Measurements from ENCODE around the gene BCKDK. TPM values are rescaled to one million over a fixed set of nuclear protein-coding genes. Genes with fewer than 3 reads are reported as not detected.

BCKDK gene
- total and polyA plus RNA-seq, 2 of the 13 experiments (the other 11 are each of a cell fraction or from before 2014, with no cell fraction given) = 24.9 to 42.6 TPM

- TF ChIP-seq MTERF4 (CRISPR knock-in tag; IDR thresholded peaks at IDR 0.05) (peak; percentile 99), ZNF441 (CRISPR knock-in tag; IDR thresholded peaks at IDR 0.05; ENCODE audit: borderline replicate concordance) (peak; percentile 40; the same call in 1 of the 2 replicates), NKX3-1 (CRISPR knock-in tag; IDR thresholded peaks at IDR 0.05) (no peak), ZNF567 (CRISPR knock-in tag; IDR thresholded peaks at IDR 0.05; ENCODE audit: borderline replicate concordance) (0 out of 2 replicates have a peak, but pooled peaks have one; percentile 18), ZNF143 (CRISPR knock-in tag; IDR thresholded peaks at IDR 0.05) (peak; percentile 99), HDAC2 (CRISPR knock-in tag; IDR thresholded peaks at IDR 0.05) (peak; percentile 65), SMAD9 (CRISPR knock-in tag; IDR thresholded peaks at IDR 0.05) (no peak), ADNP (CRISPR knock-in tag; IDR thresholded peaks at IDR 0.05) (no peak), DBP (CRISPR knock-in tag; IDR thresholded peaks at IDR 0.05; ENCODE audit: not compliant biosample characterization) (peak; percentile 69), ZNF550 (CRISPR knock-in tag; IDR thresholded peaks at IDR 0.05; ENCODE audit: borderline replicate concordance) (no peak), ZNF12 (CRISPR knock-in tag; IDR thresholded peaks at IDR 0.05) (no peak), RXRB (CRISPR knock-in tag; IDR thresholded peaks at IDR 0.05; ENCODE audit: borderline replicate concordance) (peak; percentile 52; the same call in 1 of the 2 replicates), HINFP (CRISPR knock-in tag; IDR thresholded peaks at IDR 0.05; ENCODE audit: low read depth) (peak; percentile 21; the same call in 1 of the 2 replicates), BCL3 (CRISPR knock-in tag; IDR thresholded peaks at IDR 0.05) (peak; percentile 77; the same call in 1 of the 2 replicates), ZSCAN22 (CRISPR knock-in tag; IDR thresholded peaks at IDR 0.05) (no peak), ZNF552 (CRISPR knock-in tag; IDR thresholded peaks at IDR 0.05; ENCODE audit: borderline replicate concordance) (0 out of 2 replicates have a peak, but pooled peaks have one; percentile 51), ZNF256 (CRISPR knock-in tag; conservative IDR thresholded peaks at IDR 0.05) (no peak), ATRX (CRISPR knock-in tag; IDR thresholded peaks at IDR 0.05; ENCODE audit: borderline replicate concordance) (no peak), KDM2A (CRISPR knock-in tag; IDR thresholded peaks at IDR 0.05; ENCODE audit: borderline replicate concordance, low read depth) (peak; percentile 86), ZGPAT (CRISPR knock-in tag; IDR thresholded peaks at IDR 0.05) (peak; percentile 83; the same call in 1 of the 2 replicates), ZNF263 (CRISPR knock-in tag; IDR thresholded peaks at IDR 0.05) (peak; percentile 77), GTF3A (CRISPR knock-in tag; conservative IDR thresholded peaks at IDR 0.05) (no peak), RXRA (CRISPR knock-in tag; IDR thresholded peaks at IDR 0.05) (peak; percentile 37)
Measured at GRCh38 chr16:31108035-31108793, at the start of gene BCKDK (continued).
